Esophagus squamous epithelium (tissue), 4 donors: ENCODE measurements around the gene TFB1M.

ENCODE experiments used
- CTCF ChIP-seq, 6 experiments: fragments of 450-650 bp in 4 of 6; fragments of 200-600 bp in 2 of 6; sonication (generic) in 2 of 6; IDR thresholded peaks; one replicate each; pipeline ENCODE4 v1.5.1; 2016 to 2019; ENCODE audit warnings: antibody characterized with exemption in 6 of 6, mild to moderate bottlenecking in 4 of 6, moderate library complexity in 4 of 6
- POLR2A ChIP-seq, 4 donors: fragments of 450-650 bp; IDR thresholded peaks; one replicate each; pipeline ENCODE4 v1.6.1; 2017; ENCODE audit warnings: antibody characterized with exemption in 4 of 4, mild to moderate bottlenecking in 4 of 4, moderate library complexity in 3 of 4

- no peak for TF ChIP-seq CTCF (IDR thresholded peaks at IDR 0.05)
- no peak for TF ChIP-seq POLR2A (IDR thresholded peaks at IDR 0.05)
Measured at GRCh38 chr6:155260686-155261085, 53.6 kb downstream of the TFB1M start.
